GM23248 (cell line): ENCODE results near the gene ACLY.
"Not testable (repeated sequence)": the region's sequence is repeated elsewhere in the genome, so short reads cannot be mapped to it uniquely, and the experiment has no call there.

Experiments
- EZH2 ChIP-seq: fragments of 200-600 bp; sonication (generic); IDR thresholded peaks from 2 replicates; pipeline ENCODE4 v1.6.1; 2018; ENCODE audit warnings: antibody characterized with exemption, mild to moderate bottlenecking; ENCODE audit not compliant: insufficient read depth, poor library complexity, severe bottlenecking
- EZH2phosphoT487 ChIP-seq: fragments of 200-600 bp; sonication (generic); IDR thresholded peaks from 2 replicates; pipeline ENCODE4 v1.6.1; 2018; ENCODE audit warnings: antibody characterized with exemption, moderate library complexity, mild to moderate bottlenecking, low read depth; ENCODE audit not compliant: insufficient read depth

- not testable (repeated sequence) for TF ChIP-seq EZH2phosphoT487, EZH2
Measured at GRCh38 chr17:41874293-41874670, 44.5 kb downstream of the ACLY start.
